KG1 (cell line): Measurements from ENCODE around the gene TRERF1.
"Not testable (repeated sequence)": the region's sequence is repeated elsewhere in the genome, so short reads cannot be mapped to it uniquely, and the experiment has no call there.

Experiments
- DNase-seq: peaks from one replicate; lab custom pipeline; 2025; lab: John Stamatoyannopoulos, UW

TRERF1 gene

DNA sequence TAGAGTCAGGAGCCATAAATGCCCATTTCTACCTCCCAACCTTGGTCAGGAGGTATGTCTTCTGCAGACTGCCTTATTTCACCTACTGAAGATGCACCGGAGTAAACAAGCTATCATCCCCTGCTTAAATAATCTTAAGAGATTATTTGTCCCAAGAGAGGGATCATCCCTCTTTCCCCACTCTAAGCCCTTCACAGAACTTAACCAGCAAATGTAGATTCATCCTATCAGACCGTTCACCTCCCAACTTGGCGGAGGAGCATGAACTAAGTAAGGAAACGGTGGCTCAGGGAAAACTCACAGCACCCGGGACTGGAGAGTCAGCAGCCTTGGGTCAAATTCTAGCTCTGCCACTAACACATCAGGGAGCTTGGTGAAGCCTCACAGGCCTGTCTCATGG is 115.3 kb downstream of the TRERF1 start:
- DNase-seq, result no peak

GRCh38 chr6:42335896-42336295 is 115.8 kb downstream of the TRERF1 start:
- no peak for DNase-seq

DNA sequence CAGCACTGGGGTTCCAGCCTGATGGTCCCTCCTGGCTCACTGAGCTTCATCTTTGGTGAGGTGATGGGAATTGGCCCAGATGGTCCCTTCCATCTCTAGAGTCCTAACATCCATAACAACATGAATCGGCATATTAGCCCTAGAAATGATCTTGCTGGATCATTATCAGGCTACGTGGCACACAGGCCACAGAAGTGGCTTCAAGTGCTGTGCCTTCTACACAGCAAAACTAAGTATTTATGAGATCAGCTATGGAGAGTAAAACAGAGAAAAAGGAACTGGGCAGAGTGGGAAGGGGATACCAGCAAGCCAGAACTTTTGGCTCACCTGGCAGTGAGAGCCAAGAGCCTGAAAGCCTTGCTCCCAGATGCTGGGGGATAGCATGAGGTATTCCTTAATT is 116.9 kb downstream of the TRERF1 start:
- no peak for DNase-seq

DNA sequence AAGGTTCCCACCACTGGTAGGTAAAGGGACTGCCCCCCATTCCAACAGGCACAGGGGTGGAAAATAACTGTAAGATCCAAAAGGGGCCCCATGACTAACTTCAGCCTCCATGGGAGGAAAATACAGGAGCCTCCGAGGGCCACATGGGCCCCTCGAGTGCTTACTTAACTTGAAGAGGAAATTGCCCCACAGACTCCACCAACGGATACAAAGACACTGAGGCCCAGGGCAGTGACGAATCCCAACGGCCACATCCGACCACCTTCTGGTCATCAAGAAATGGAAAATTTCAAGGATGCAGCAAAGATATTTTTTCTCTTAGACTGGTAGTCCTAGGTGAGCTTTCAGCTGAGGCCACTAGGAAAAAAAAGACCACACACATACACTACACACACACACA is 118.1 kb downstream of the TRERF1 start:
- no peak for DNase-seq

DNA sequence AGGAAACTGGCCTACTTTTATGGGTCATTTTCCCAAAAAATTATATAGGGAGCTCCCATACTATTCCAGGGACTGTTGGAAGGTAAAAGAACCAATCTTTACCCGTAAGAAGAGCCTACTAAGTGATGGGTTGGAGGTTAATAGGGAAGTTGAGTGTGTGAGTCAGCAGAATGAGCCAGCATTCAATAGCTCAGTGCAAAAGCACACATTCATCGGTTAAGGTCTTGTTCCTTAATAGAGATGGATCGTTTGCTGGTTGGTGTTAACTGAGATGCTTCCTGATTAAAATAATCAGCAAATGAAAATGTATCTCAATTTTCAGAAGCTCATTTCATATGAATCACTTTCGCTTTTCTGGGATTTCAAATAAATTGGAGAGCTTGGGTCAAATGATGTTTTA is 118.8 kb downstream of the TRERF1 start:
- no peak for DNase-seq

DNA sequence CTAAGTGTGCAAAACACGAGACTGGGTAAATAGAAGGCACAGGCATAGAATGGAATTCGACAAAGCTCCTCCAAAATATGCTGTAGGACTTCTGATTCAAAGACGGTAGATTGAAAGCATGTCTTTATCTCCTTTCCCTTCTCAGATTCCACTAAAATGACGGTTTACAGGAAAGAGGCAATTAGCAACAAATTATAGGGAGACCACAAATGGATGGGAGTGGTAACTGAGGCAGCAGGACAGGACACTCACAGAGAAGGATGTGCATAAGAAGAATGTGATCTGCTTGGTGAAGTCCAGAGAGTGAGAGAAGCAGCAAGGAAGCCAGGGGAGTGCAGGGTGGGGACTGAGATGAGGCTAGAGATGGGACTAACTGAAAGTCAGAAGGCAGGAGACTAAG is 120.7 kb downstream of the TRERF1 start:
- no peak for DNase-seq

DNA sequence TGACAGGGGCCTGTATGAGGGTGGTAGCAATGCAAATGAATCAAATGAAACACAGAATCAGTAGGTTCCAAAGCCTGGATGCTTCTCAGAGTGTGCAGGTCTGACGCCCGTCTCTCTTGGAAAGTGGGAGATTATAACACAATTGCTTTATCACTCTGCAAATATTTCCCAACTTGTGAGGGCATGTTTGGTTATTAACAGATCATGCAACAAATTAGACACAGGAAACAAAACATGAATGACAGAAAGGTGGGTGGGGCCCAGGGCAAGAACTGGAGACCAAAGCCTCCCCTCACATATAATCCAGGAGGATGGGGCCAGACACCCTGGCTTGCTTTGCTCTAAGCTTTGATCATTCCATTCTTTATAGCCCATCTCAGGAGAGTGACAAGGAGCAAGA is 125.5 kb downstream of the TRERF1 start:
- DNase-seq, result no peak

DNA sequence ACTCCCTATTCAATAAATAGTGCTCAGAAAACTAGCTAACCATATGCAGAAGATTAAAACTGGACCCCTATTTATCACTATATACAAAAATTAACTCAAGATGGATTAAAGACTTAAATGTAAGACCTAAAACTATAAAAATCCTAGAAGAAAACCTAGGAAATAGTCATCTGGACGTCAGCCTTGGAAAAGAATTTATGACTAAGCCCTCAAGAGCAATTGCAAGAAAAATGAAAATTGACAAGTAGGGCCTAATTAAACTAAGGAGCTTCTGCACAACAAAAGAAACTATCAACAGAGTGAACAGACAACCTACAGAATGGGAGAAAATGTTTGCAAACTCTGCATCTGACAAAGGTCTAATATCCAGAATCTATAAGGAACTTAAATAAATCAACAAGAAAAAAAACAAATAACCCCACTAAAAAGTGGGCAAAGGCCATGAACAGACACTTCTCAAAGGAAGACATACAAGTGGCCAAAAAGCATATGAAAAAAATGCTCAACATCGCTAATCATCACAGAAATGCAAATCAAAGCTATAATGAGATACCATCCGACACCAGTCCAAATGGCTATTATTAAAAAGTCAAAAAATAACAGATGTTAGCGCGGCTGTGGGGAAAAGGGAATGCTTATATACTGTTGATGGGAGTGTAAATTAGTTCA is 126.9 kb downstream of the TRERF1 start:
- not testable (repeated sequence) for DNase-seq

GRCh38 chr6:42322676-42323075 is 129.1 kb downstream of the TRERF1 start:
- no peak for DNase-seq

GRCh38 chr6:42321976-42322375 is 129.8 kb downstream of the TRERF1 start:
- DNase-seq, result no peak

DNA sequence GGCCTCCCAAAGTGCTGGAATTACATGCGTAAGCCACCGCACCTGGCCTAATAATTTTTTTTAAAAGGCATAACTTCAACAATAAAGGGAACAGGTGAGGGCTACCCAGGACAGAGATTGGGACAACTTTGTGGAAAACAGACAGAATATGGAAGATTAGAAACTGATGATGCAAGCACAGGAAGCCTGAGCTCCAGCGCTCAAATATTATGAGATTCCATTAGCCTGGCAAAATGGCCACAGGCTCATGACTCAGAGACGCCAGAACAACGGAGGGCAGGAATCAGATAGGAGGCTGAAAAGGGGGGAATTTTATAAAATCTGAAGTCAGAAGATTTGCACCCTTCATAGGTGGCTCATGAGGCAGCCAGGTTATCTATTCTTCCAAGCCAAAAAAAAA is 131.0 kb downstream of the TRERF1 start:
- DNase-seq, result no peak

DNA sequence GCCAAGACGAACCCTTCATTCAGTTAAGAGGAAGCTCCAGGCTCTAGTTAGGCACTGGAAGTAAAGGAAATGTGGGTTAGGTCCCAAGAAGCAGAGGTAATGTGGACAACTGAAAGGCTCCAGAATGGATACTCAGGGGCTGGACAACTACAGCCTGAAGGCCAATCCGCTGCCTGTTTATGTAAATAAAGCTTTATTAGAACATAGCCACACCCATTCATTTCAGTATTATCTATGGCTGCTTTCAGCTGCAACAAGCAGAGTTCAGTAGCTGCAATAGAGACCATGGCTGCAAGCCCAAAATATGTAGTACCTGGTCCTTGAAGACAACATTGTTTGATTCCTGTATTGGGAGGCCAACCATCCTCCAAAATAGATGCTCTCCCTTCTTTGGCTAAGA is 133.2 kb downstream of the TRERF1 start:
- DNase-seq, result no peak

DNA sequence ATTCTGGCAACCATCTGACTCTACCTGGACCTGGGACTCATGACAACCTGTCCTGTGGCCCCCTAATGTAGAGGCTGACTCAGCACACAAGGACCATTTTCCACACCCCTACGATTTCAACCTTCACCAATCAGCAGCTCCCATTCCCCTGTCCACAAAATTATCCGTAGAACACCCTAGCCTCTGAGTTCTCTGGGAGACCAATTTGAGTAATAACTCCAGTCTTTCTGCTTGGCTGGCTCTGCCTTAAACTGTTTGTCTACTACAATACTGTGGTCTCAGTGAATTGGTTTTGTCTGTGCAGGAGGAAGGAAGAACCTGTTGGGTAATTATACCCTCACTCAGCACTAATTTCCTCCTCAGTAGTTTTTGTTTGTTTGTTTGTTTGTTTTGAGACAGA is 134.7 kb downstream of the TRERF1 start:
- peak; percentile 6 for DNase-seq

DNA sequence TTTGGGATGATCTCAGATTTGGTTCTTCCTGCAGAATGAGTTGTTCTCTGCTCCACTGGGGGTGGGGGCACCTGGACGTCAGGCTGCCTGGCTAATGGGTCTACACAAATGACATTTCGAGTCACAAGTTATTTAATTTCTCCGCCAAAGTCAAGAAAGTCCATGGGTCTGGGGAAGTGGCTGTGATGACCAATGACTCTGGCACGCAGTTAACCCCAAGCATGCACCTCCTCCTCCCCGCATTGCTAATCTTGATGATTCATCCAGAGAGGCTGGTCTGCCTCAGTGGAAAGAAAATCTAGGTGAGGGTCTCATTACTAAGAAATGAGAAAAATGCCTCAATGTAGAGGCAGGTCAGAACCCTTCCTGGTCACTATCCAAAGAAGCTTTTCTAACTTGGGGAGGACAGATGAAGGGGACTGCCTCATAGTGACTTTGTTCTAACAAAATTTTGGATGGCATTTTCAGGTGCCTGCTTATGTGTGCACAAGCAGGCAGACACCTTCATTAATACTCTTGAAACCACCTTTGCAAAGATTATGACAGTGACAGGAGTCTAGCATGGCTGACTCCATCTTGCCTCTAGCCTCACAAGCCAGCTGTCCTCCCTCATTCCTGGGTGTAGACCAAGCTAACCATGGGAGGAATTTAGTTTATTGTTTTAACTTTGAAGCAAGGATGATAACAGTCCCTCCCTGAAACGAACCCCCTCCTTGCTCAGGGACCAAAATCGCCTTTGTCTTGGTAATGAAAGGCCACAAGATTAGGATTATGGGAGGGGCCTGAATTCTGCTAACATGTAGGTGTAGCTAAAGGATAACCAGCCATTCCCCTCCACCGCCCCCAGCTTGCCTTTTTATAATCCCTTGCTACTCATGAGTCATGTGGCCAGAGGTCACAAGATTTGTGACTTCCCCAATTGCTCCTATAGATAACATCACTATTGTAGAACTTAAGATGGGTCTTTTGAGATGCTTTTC is 135.4 kb downstream of the TRERF1 start:
- no peak for DNase-seq

GRCh38 chr6:42315259-42315990 is 136.3 kb downstream of the TRERF1 start:
- no peak for DNase-seq

DNA sequence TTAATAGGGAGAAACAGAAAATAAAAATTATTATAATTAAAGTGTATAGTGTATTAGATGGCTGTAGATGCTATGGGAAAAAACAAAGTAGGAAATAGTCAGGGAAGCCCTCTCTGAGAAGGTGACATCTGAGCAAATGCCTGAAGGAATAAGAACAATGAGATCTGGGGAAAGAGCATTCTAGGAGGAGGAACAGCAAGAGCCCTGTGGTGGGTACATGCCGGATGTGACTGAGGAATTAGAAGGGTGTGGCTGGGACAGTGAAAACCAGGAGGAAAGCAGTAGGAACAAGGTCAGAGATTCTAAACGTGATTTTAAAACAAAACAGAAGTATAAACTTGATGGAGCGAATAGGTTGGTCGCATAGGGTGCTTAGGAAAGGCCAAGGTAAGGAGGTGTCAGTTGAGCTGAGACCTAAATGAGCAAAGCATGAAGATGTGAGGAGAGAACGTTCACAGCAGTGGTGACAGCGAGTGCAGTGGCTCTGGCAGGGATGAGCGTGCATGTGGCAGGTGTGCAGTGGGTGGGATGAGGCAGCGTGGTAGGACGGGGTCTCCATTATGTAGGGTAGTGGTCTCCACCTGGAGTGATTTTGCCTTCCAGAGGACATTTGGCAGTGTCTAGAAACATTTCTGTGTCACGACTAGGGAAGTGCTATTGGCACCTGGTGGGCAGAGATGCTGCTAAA is 137.0 kb downstream of the TRERF1 start:
- DNase-seq, result no peak

- DNase-seq, result no peak
Observed at GRCh38 chr6:42313941-42314570, 137.7 kb downstream of the TRERF1 start.

GRCh38 chr6:42313038-42313437 is 138.7 kb downstream of the TRERF1 start:
- no peak for DNase-seq

DNA sequence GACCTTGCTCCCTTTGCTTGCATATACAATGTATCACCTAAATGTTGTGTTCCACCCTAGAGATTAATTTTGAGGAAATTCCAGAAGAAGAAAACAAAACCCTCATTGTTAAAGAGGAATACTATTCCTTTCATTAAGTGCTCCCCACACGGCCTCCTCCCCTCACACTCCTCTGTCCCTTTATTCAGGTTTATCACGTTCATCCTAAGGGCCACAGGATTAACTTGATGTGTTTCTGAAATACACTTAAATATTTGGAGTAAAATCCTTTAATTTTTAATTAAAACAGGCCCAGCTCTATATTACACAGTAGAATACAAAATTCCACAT is 144.6 kb downstream of the TRERF1 start:
- no peak for DNase-seq

- no peak for DNase-seq
Observed at GRCh38 chr6:42306439-42307140, 145.1 kb downstream of the TRERF1 start.

- DNase-seq, result no peak
Observed at GRCh38 chr6:42304053-42304712, 147.5 kb downstream of the TRERF1 start.
